ENCODE measurements around the gene CYB561.

GRCh38 chr17:63418540-63418939 is 27.6 kb downstream of the CYB561 start:
- TF ChIP-seq NFRKB (IDR thresholded peaks at IDR 0.05) (no peak), FOXM1 (IDR thresholded peaks at IDR 0.05; ENCODE audit: borderline replicate concordance) (no peak), SUZ12 (IDR thresholded peaks at IDR 0.05) (no peak), CTBP1 (IDR thresholded peaks at IDR 0.05; ENCODE audit: borderline replicate concordance) (no peak), SP1 (IDR thresholded peaks at IDR 0.05) (no peak), ARNT (IDR thresholded peaks at IDR 0.05) (no peak), BHLHE40 (IDR thresholded peaks at IDR 0.05; ENCODE audit: borderline replicate concordance) (no peak), FOXK2 (IDR thresholded peaks at IDR 0.05) (no peak)

All from HEK293T (cell line).